OCI-LY3 (cell line): ENCODE measurements around the gene LRRC55.

Source experiments
- H2AFZ ChIP-seq: fragments of 200-600, 300-600 bp; shearing (Covaris generic); 2 replicates; pipeline ENCODE4 v1.6.0; 2014; ENCODE audit warnings: antibody characterized with exemption, low read depth, low read length
- H3K27ac ChIP-seq: fragments of 200-600, 300-600 bp; sonication (generic); 2 replicates; pipeline ENCODE4 v1.5.1; 2014; ENCODE audit warnings: mild to moderate bottlenecking, low read length, moderate library complexity, mixed read lengths
- H3K27me3 ChIP-seq: fragments of 200-600, 300-600 bp; sonication (generic); 2 replicates; pipeline ENCODE4 v1.6.1; 2014; ENCODE audit warnings: low read depth, low read length, mixed read lengths
- H3K36me3 ChIP-seq: fragments of 200-600, 300-600 bp; sonication (generic); replicated peaks from 2 replicates; pipeline ENCODE3; 2014; ENCODE audit warnings: low read depth, low read length, mixed read lengths
- H3K4me1 ChIP-seq: fragments of 300-600, 200-600 bp; sonication (generic); 2 replicates; pipeline ENCODE4 v1.6.1; 2014; ENCODE audit warnings: low read length, mixed read lengths
- H3K4me2 ChIP-seq: fragments of 200-600, 300-600 bp; sonication (generic); 2 replicates; pipeline ENCODE4 v1.6.1; 2014; ENCODE audit warnings: low read length, mixed read lengths
- H3K4me3 ChIP-seq: fragments of 300-600, 200-600 bp; sonication (generic); 2 replicates; pipeline ENCODE4 v1.5.1; 2014; ENCODE audit warnings: antibody characterized with exemption, mild to moderate bottlenecking, low read length, moderate library complexity
- H3K79me2 ChIP-seq: fragments of 300-600, 200-600 bp; shearing (Covaris generic); 2 replicates; pipeline ENCODE4 v1.6.1; 2014; ENCODE audit warnings: mild to moderate bottlenecking, low read length, mixed read lengths
- H3K9ac ChIP-seq: fragments of 300-600, 200-600 bp; shearing (Covaris generic); 2 replicates; pipeline ENCODE4 v1.6.0; 2014; ENCODE audit warnings: mild to moderate bottlenecking, low read length, moderate library complexity
- H3K9me3 ChIP-seq: fragments of 200-600, 300-600 bp; shearing (Covaris generic); 2 replicates; pipeline ENCODE4 v1.6.1; 2014; ENCODE audit warnings: low read length, mixed read lengths; ENCODE audit not compliant: insufficient read depth
- H4K20me1 ChIP-seq: fragments of 200-600, 300-600 bp; sonication (generic); 2 replicates; pipeline ENCODE4 v1.6.1; 2016; ENCODE audit warnings: low read length, mixed read lengths; ENCODE audit not compliant: insufficient read depth
- CTCF ChIP-seq: fragments of 200-600, 300-600 bp; sonication (generic); IDR thresholded peaks from 2 replicates; pipeline ENCODE4 v1.5.1; 2014; ENCODE audit warnings: antibody characterized with exemption, low read length, low read depth
- EZH2phosphoT487 ChIP-seq: fragments of 200-600 bp; shearing (Covaris generic); IDR thresholded peaks from 2 replicates; pipeline ENCODE4 v1.6.1; 2018; ENCODE audit warnings: antibody characterized with exemption, mixed run types, low read depth

Gene LRRC55

GRCh38 chr11:57203882-57204480, 22.2 kb downstream of the LRRC55 start:
- Histone ChIP-seq H3K4me3 (no peak overlapping the region), H3K4me2 (no peak overlapping the region), H3K27ac (no peak overlapping the region), H3K36me3 (no peaks in the 10 kb centered on the region), H4K20me1 (no peaks in the 10 kb centered on the region), H3K79me2 (no peaks in the 10 kb centered on the region), H3K4me1 (no peaks in the 10 kb centered on the region), H3K27me3 (peaks cover 44% of the 10 kb centered on the region), H3K9ac (no peak overlapping the region), H3K9me3 (no peaks in the 10 kb centered on the region), H2AFZ (no peak overlapping the region)
- no peak for TF ChIP-seq EZH2phosphoT487
- no peak for TF ChIP-seq CTCF

- Histone ChIP-seq H2AFZ (no peak overlapping the region), H3K4me3 (no peak overlapping the region), H3K4me2 (no peak overlapping the region), H3K9ac (no peak overlapping the region), H3K36me3 (no peaks in the 10 kb centered on the region), H3K79me2 (no peaks in the 10 kb centered on the region), H3K9me3 (no peaks in the 10 kb centered on the region), H3K27ac (no peak overlapping the region), H3K4me1 (no peaks in the 10 kb centered on the region), H4K20me1 (no peaks in the 10 kb centered on the region), H3K27me3 (peaks cover 44% of the 10 kb centered on the region)
- TF ChIP-seq CTCF (no peak), EZH2phosphoT487 (no peak)
Observed at GRCh38 chr11:57205041-57205641, 23.4 kb downstream of the LRRC55 start.

GRCh38 chr11:57207168-57207567, 25.4 kb downstream of the LRRC55 start:
- no peaks in the 10 kb centered on the region for H3K4me1 ChIP-seq
- H3K36me3 ChIP-seq = no peaks in the 10 kb centered on the region
- H3K9me3 ChIP-seq = no peaks in the 10 kb centered on the region
- H3K27me3 ChIP-seq = peaks cover 33% of the 10 kb centered on the region
- no peaks in the 10 kb centered on the region for H4K20me1 ChIP-seq
- H3K9ac ChIP-seq = no peak overlapping the region
- no peak overlapping the region for H2AFZ ChIP-seq
- no peak overlapping the region for H3K4me2 ChIP-seq
- no peak for TF ChIP-seq CTCF
- no peak for TF ChIP-seq EZH2phosphoT487
- no peaks in the 10 kb centered on the region for H3K79me2 ChIP-seq
- H3K4me3 ChIP-seq = no peak overlapping the region
- no peak overlapping the region for H3K27ac ChIP-seq

GRCh38 chr11:57210781-57211180, 29.0 kb downstream of the LRRC55 start:
- Histone ChIP-seq H2AFZ (no peak overlapping the region), H3K4me2 (no peak overlapping the region), H3K4me1 (peaks cover 6% of the 10 kb centered on the region), H3K27me3 (0 out of 2 replicates have a peak, but pooled peaks cover 1% of the 10 kb centered on the region), H3K36me3 (no peaks in the 10 kb centered on the region), H3K9me3 (no peaks in the 10 kb centered on the region), H3K27ac (no peak overlapping the region), H4K20me1 (no peaks in the 10 kb centered on the region), H3K9ac (no peak overlapping the region), H3K4me3 (no peak overlapping the region), H3K79me2 (no peaks in the 10 kb centered on the region)
- TF ChIP-seq EZH2phosphoT487 = no peak
- no peak for TF ChIP-seq CTCF
